ENCODE results near the gene MYL11.
"Not testable (repeated sequence)": the region's sequence is repeated elsewhere in the genome, so short reads cannot be mapped to it uniquely, and the experiment has no call there.

MYL11 gene

GRCh38 chr16:30394592-30395154, 20.1 kb downstream of the MYL11 start:
- TF ChIP-seq CTCF (IDR thresholded peaks at IDR 0.05; ENCODE audit: extremely low read depth, insufficient read depth, missing control alignments) = no peak
- in situ Hi-C loops (cut with MboI; ENCODE audit: low pct_unique_long_range_greater_than_20kb, low sequenced_read_pairs, unreplicated experiment) = no loop called here
- DNase-seq (ENCODE audit: low spot score) = no peak

GRCh38 chr16:30395155-30395991, 20.8 kb downstream of the MYL11 start, which contains the start of gene ZNF48:
Gene ZNF48, plus strand, starts transcription at chr16:30395420. Its CDS starts 375 bp downstream, at chr16:30395795.
- in situ Hi-C loops (cut with MboI; ENCODE audit: low pct_unique_long_range_greater_than_20kb, low sequenced_read_pairs, unreplicated experiment) = no loop called here
- peak; percentile 87 for DNase-seq (ENCODE audit: low spot score)
- peak; percentile 65 for TF ChIP-seq CTCF (IDR thresholded peaks at IDR 0.05; ENCODE audit: extremely low read depth, insufficient read depth, missing control alignments)

- DNase-seq (ENCODE audit: low spot score) = no peak
- in situ Hi-C loops (cut with MboI; ENCODE audit: low pct_unique_long_range_greater_than_20kb, low sequenced_read_pairs, unreplicated experiment) = no loop called here
These were observed 21.5 kb downstream of the MYL11 start for GRCh38 chr16:30395992-30396585.

GRCh38 chr16:30396627-30397026, 22.0 kb downstream of the MYL11 start:
- in situ Hi-C loops (cut with MboI; ENCODE audit: low pct_unique_long_range_greater_than_20kb, low sequenced_read_pairs, unreplicated experiment); DNase-seq (ENCODE audit: low spot score): not testable (repeated sequence)

More at GRCh38 chr16:30395992-30396585, 21.5 kb downstream of the MYL11 start:
- TF ChIP-seq CTCF (IDR thresholded peaks at IDR 0.05; ENCODE audit: extremely low read depth, insufficient read depth, missing control alignments) = no peak

- TF ChIP-seq CTCF (IDR thresholded peaks at IDR 0.05; ENCODE audit: extremely low read depth, insufficient read depth, missing control alignments) = no peak
- in situ Hi-C loops (cut with MboI; ENCODE audit: low pct_unique_long_range_greater_than_20kb, low sequenced_read_pairs, unreplicated experiment) = no loop called here
- DNase-seq (ENCODE audit: low spot score) = no peak
These were observed 22.5 kb downstream of the MYL11 start for GRCh38 chr16:30397056-30397455.

GRCh38 chr16:30397776-30398660, 23.4 kb downstream of the MYL11 start:
- TF ChIP-seq CTCF (IDR thresholded peaks at IDR 0.05; ENCODE audit: extremely low read depth, insufficient read depth, missing control alignments) = no peak
- in situ Hi-C loops (cut with MboI; ENCODE audit: low pct_unique_long_range_greater_than_20kb, low sequenced_read_pairs, unreplicated experiment) = no loop called here
- no peak for DNase-seq (ENCODE audit: low spot score)

Data from GM13977 (cell line).